BLaER1 (cell line): Measurements from ENCODE around the gene PAQR7.
A peak's percentile ranks its signal among the peaks of the same experiment; 100 is the strongest.

Experiments used
- H3K27ac ChIP-seq: shearing (Covaris generic); formaldehyde crosslinking; 2 replicates; pipeline ENCODE4 v1.8.1; 2022
- H3K27me3 ChIP-seq: shearing (Covaris generic); formaldehyde crosslinking; 2 replicates; pipeline ENCODE4 v1.8.1; 2022
- H3K36me3 ChIP-seq: shearing (Covaris generic); formaldehyde crosslinking; 2 replicates; pipeline ENCODE4 v1.8.1; 2022
- H3K4me1 ChIP-seq: shearing (Covaris generic); formaldehyde crosslinking; 2 replicates; pipeline ENCODE4 v1.8.1; 2022
- H3K4me2 ChIP-seq: shearing (Covaris generic); formaldehyde crosslinking; 2 replicates; pipeline ENCODE4 v1.8.1; 2022
- H3K4me3 ChIP-seq: shearing (Covaris generic); formaldehyde crosslinking; 2 replicates; pipeline ENCODE4 v1.8.1; 2022
- H3K9ac ChIP-seq: shearing (Covaris generic); formaldehyde crosslinking; 2 replicates; pipeline ENCODE4 v1.8.1; 2022
- H3K9me3 ChIP-seq: shearing (Covaris generic); formaldehyde crosslinking; 2 replicates; pipeline ENCODE4 v1.8.1; 2022
- H4K20me1 ChIP-seq: shearing (Covaris generic); formaldehyde crosslinking; 2 replicates; pipeline ENCODE4 v1.8.1; 2022
- Cebpa-rat ChIP-seq: shearing (Covaris generic); IDR thresholded peaks from 2 replicates; pipeline ENCODE4 v1.8.1; 2022

The PAQR7 gene, protein sequence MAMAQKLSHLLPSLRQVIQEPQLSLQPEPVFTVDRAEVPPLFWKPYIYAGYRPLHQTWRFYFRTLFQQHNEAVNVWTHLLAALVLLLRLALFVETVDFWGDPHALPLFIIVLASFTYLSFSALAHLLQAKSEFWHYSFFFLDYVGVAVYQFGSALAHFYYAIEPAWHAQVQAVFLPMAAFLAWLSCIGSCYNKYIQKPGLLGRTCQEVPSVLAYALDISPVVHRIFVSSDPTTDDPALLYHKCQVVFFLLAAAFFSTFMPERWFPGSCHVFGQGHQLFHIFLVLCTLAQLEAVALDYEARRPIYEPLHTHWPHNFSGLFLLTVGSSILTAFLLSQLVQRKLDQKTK

DNA sequence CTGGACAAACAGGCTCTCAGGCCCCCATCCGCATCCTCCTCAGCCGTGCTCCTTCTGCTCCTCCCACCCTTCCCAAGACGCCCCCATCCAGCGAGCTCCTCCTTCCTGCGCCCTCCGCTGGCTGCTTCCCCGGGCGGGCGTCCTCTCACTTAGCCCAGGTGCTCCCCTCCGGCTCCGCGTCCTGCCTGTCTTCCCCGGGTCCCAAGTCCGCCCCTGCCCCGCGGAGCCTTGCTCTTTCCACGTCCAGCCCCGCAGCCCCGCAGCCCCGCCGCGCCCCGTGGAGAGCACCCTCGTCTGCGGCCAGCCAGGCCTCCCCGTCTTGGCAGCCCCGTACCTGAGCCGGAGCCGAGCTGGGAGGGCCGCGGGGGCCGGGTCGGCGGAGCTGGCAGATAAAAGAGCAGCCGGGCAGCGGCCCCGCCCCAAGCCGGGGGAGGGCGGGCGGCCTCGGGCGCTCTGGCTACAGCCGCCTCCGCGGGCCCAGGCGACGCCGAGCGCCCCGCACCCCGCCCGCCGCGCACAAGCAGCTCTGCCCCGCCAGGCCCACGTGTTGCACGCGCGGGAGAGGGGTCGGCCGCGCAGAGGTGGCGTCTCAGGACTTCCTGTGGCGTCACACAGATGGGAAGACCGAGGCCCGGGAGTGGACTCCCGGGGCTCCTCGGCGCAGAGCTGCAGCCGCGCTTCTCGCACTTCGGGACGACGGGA lies at the start of gene PAQR7:
Gene PAQR7 (minus strand): TSS at position 555 of the 702 bp plus-strand sequence. CDS start 11,869 bp downstream, outside the sequence.
- no peaks in the 10 kb centered on the region for H3K9me3 ChIP-seq
- peaks cover 48% of the 10 kb centered on the region for H3K4me1 ChIP-seq
- no peak for TF ChIP-seq Cebpa-rat
- H3K4me3 ChIP-seq = peak within 1 kb of the TSS; percentile 72
- peaks cover 21% of the 10 kb centered on the region; the same call in 1 of the 2 replicates for H3K27me3 ChIP-seq
- peak within 1 kb of the TSS; percentile 73 for H3K27ac ChIP-seq
- peak within 1 kb of the TSS; percentile 77 for H3K9ac ChIP-seq
- H3K36me3 ChIP-seq = no peaks in the 10 kb centered on the region
- no peaks in the 10 kb centered on the region for H4K20me1 ChIP-seq
- peak within 1 kb of the TSS; percentile 96 for H3K4me2 ChIP-seq

DNA sequence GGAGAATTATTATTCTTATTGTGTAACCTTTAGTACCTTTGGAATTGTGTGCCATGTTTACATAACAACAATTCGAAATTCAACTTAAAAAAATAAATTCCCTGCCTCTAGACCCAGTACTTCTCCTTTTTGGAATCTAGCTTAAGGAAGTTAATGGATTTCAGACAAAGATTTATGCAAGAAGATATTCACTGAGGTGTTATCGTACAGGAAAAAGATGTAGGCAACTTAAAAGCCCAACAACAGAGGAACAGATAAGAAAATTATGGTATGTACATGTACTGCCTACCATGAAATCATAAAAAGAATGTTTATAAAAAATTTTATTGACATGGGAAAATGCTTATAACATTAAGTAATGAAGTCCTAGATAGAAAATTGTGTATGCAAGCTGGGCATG lies 48.9 kb upstream of the PAQR7 start:
- Histone ChIP-seq H3K36me3 (no peaks in the 10 kb centered on the region), H3K9ac (no peak overlapping the region), H3K27ac (no peak overlapping the region), H4K20me1 (peaks cover 7% of the 10 kb centered on the region; the same call in 1 of the 2 replicates), H3K27me3 (peaks cover 53% of the 10 kb centered on the region), H3K4me1 (peaks cover 34% of the 10 kb centered on the region), H3K4me3 (no peak overlapping the region), H3K4me2 (no peak overlapping the region), H3K9me3 (0 out of 2 replicates have a peak, but pooled peaks cover 7% of the 10 kb centered on the region)
- no peak for TF ChIP-seq Cebpa-rat

DNA sequence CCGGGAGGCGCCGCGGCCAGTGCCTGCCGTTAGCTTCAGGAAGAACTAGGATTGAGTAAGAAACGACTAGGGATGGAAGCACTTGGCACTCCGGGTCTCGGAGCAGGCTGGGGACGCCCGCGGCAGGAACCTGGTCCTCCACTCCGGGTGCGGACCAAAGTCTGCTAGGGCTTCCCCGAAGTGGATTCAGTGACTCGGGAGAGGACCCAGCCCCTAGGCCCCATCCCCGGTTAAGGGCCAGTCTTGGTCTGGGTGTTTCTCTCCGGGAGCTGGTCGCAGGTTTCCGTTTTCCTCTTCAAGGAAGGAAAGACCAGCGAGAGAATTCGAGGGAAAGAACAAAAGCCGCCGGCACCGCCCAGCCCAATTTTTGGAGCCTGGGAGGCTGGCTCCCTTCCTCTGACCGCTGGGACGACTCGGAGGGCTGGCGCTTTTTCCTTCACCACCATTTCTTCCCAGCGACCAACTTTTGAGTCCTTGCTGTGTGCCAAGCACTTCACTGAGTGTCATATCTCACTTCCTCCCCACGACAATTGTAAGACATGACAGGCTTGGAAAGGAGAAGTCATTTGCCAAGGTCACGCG lies 47.6 kb upstream of the PAQR7 start:
- Histone ChIP-seq H3K4me2 (peak overlapping the region; percentile 72), H3K4me1 (peaks cover 24% of the 10 kb centered on the region), H3K9ac (no peak overlapping the region), H3K27ac (no peak overlapping the region), H3K36me3 (no peaks in the 10 kb centered on the region), H4K20me1 (peaks cover 7% of the 10 kb centered on the region; the same call in 1 of the 2 replicates), H3K27me3 (peaks cover 53% of the 10 kb centered on the region), H3K9me3 (0 out of 2 replicates have a peak, but pooled peaks cover 7% of the 10 kb centered on the region), H3K4me3 (peak overlapping the region; percentile 59)
- no peak for TF ChIP-seq Cebpa-rat

DNA sequence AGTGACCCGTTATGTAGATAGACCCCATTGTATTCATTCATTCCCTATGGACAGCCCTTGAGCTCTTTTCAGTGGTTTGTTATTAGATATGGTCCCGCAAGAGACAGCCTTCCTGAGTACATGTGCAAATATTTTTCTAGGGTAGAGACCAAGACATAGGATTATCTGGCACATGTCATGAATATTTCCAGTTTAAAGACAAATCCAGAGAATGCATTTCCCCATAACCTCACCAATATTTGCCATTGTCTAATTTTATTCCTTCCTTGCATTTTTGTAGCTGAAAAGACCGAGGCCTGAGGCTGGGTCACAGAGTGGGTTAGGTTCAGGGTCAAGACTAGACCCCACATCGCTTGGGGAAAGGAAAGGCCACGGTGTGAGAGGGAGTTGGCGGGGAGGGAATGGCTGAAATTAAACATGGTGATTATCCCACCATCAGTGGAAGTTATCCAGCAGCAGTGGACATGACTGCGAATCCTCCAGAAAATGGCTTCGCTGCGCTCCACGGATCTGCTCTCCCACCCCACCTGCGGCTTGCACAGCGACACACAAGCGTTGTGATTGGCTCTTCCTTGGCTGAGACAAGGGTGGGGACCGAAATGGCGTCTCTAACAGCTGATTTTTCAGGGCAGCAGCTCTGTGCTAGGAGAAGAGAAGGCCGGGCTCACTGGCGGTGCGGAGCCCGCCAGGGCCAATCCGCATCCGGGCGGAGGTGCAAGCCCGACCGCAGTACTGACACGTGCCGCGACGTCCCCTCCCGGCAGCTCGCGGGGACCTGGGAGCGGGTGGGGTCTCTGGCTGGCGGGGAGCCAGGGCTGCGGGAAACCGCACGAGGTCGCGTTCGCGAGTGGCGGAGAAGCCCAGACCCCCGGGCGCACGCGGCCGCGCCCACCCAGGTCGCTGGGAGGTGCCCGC lies 46.8 kb upstream of the PAQR7 start:
- TF ChIP-seq Cebpa-rat = no peak
- H3K4me2 ChIP-seq = peak overlapping the region; percentile 72
- H3K27me3 ChIP-seq = peaks cover 53% of the 10 kb centered on the region
- H4K20me1 ChIP-seq = peaks cover 7% of the 10 kb centered on the region; the same call in 1 of the 2 replicates
- H3K27ac ChIP-seq = no peak overlapping the region
- peaks cover 17% of the 10 kb centered on the region for H3K4me1 ChIP-seq
- peak overlapping the region; percentile 59 for H3K4me3 ChIP-seq
- no peaks in the 10 kb centered on the region for H3K36me3 ChIP-seq
- H3K9ac ChIP-seq = no peak overlapping the region
- 0 out of 2 replicates have a peak, but pooled peaks cover 7% of the 10 kb centered on the region for H3K9me3 ChIP-seq

DNA sequence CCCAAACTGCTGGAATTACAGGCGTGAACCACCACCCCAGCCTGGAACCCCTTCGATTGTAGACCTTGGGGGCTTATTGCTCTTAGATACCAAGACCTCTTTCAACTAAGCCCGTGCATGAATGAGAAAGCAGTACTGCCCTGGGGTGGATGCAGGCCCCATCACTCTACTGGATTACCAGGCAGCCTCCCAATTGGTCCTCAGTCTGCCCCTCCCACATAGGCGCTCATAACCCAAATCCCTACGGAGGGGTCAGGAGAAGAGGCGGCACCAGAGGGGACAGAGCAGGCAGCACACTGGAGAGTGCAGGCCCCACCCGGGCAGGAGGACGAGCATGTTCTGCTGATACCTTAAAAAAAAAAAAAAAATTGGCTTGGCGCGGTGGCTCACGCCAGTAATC lies 43.1 kb upstream of the PAQR7 start:
- H3K9ac ChIP-seq = no peak overlapping the region
- no peak for TF ChIP-seq Cebpa-rat

DNA sequence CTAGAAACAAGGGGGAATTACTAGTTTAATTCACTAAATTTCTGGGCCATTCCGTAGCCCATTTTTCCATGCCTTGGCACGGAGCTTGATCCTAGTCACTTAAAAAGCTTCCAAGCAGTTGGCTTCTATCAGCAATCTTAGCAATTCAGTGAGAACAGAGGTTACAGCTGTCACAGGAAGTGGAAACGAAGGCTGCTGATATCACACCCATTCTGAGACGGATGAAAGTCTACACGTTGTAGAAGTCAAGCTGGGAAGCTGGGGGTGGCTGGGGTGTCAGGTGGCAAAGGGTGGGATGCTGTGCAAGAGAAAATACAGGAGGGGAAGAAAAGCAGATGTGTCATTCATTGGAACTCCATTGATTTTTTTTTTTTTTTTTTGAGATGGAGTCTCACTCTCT lies 42.5 kb upstream of the PAQR7 start:
- peaks cover 9% of the 10 kb centered on the region for H3K4me1 ChIP-seq
- no peak overlapping the region for H3K9ac ChIP-seq
- no peak for TF ChIP-seq Cebpa-rat
- H3K4me2 ChIP-seq = no peak overlapping the region
- peaks cover 5% of the 10 kb centered on the region; the same call in 1 of the 2 replicates for H4K20me1 ChIP-seq
- H3K9me3 ChIP-seq = 0 out of 2 replicates have a peak, but pooled peaks cover 7% of the 10 kb centered on the region
- no peak overlapping the region for H3K27ac ChIP-seq
- no peak overlapping the region for H3K4me3 ChIP-seq
- no peaks in the 10 kb centered on the region for H3K36me3 ChIP-seq
- H3K27me3 ChIP-seq = peaks cover 31% of the 10 kb centered on the region

More for the DNA sequence above, 43.1 kb upstream of the PAQR7 start:
- Histone ChIP-seq H4K20me1 (peaks cover 7% of the 10 kb centered on the region; the same call in 1 of the 2 replicates), H3K4me3 (no peak overlapping the region), H3K4me1 (peaks cover 11% of the 10 kb centered on the region), H3K9me3 (0 out of 2 replicates have a peak, but pooled peaks cover 7% of the 10 kb centered on the region), H3K36me3 (no peaks in the 10 kb centered on the region), H3K27ac (no peak overlapping the region), H3K27me3 (peaks cover 37% of the 10 kb centered on the region), H3K4me2 (no peak overlapping the region)

DNA sequence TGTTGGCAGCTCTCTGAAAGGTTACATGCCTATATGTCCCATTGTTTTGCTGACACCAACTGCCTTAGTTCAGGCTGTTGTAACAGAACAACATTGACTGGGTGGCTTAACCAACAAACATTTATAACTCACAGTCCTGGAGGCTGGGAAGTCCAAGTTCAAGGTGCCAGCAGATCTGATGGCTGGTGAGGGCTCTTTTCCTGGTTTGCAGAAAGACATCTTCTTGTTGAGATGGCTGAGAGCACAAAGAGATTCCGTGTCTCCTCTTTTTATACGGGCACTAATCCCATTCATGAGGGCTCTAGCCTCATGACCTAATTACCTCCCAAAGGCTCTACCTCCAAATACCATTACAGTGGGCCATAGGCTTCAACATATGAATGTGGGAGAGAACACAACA lies 41.0 kb upstream of the PAQR7 start:
- no peak overlapping the region for H3K9ac ChIP-seq
- no peaks in the 10 kb centered on the region for H4K20me1 ChIP-seq
- H3K4me1 ChIP-seq = no peaks in the 10 kb centered on the region
- no peak overlapping the region for H3K4me2 ChIP-seq
- no peaks in the 10 kb centered on the region for H3K9me3 ChIP-seq
- peaks cover 16% of the 10 kb centered on the region for H3K27me3 ChIP-seq
- no peak for TF ChIP-seq Cebpa-rat
- H3K4me3 ChIP-seq = no peak overlapping the region
- no peak overlapping the region for H3K27ac ChIP-seq
- H3K36me3 ChIP-seq = no peaks in the 10 kb centered on the region

DNA sequence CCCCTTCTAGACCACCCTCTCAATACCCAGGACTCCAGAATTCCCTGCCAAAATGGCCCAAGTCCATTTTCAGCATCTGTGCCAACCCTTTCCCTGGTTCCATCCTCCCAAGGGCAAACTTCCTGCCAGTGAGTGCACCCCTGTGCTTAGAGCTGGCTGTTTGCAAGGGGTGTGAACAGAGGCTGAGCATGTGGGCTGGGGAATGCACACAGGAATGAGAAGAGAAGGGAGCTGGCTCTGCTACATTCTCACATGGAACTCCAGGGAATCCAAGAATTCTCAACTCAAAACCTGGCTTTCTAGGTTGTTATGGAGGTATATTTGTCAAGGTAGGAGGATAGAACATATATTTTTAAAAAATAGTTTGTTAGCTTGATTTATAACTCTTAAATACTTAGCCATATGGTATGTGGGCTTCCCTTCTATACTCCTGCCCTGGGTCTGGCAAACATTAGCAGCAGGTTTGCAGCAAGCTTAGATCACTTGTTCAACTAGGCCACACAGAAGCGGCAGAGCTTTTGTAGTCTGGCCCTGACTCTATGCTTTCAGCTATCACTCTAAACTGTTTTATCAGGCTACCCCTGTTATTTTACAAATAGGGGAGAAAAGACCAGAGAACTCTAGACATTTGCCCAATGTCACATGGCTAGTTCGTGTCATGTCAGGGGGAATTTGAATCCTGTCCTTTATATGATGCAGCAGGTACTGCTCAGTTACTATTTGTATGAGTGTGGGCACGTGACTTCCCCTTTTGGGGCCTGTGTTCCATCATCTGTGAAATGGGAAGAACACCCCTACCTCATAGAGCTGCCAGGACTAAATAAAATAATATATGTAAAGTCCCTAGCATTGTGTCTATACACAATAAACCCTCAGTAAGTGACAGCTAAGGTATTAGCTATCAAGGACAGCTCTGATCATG lies 38.8 kb upstream of the PAQR7 start:
- no peaks in the 10 kb centered on the region for H3K9me3 ChIP-seq
- TF ChIP-seq Cebpa-rat = no peak
- no peak overlapping the region for H3K27ac ChIP-seq
- no peak overlapping the region for H3K4me2 ChIP-seq
- H3K36me3 ChIP-seq = no peaks in the 10 kb centered on the region
- no peaks in the 10 kb centered on the region for H4K20me1 ChIP-seq
- no peak overlapping the region for H3K4me3 ChIP-seq
- no peak overlapping the region for H3K9ac ChIP-seq
- no peaks in the 10 kb centered on the region for H3K27me3 ChIP-seq
- no peaks in the 10 kb centered on the region for H3K4me1 ChIP-seq
